Measurements from ENCODE around the gene TGM1. TPM values are rescaled to one million over a fixed set of nuclear protein-coding genes. Genes with fewer than 3 reads are reported as not detected.

Gene TGM1
- total RNA-seq, 1 experiment from 2014 or later = 2.9 TPM

- no peak; the same call in 1 of the 3 replicates for TF ChIP-seq CTCF (conservative IDR thresholded peaks at IDR 0.05)
- H4K20me1 ChIP-seq (ENCODE audit: control insufficient read depth, insufficient read depth, insufficient read length) = no peaks in the 10 kb centered on the region
- Mint-ChIP-seq H3K27me3 (ENCODE audit: low read depth) (no peaks in the 10 kb centered on the region), H3K9me3 (no peaks in the 10 kb centered on the region), H3K4me3 (no peak overlapping the region), H3K36me3 (ENCODE audit: insufficient read depth in 1 of 3, low read depth in 3 of 3) (peaks cover 28 to 60% (median 44%) of the 10 kb centered on the region in 3 experiments), H3K27ac (no peak overlapping the region; a peak in 1 of 7 replicates), H3K4me1 (peaks cover 5 to 6% of the 10 kb centered on the region in 2 experiments; a peak in 3 of 4 replicates)
- no peak overlapping the region for H3K18ac ChIP-seq (ENCODE audit: insufficient read length, low read depth, low read length)
- no peaks in the 10 kb centered on the region for H3K4me1 ChIP-seq (ENCODE audit: insufficient read depth, low read length)
- no peaks in the 10 kb centered on the region for H3K9me3 ChIP-seq (ENCODE audit: control insufficient read depth, low read depth, low read length)
- H4K5ac ChIP-seq (ENCODE audit: insufficient read length, low read depth, low read length) = no peak overlapping the region
- H3K4me2 ChIP-seq (ENCODE audit: insufficient read depth, insufficient read length, low read length) = no peak overlapping the region
- no peak overlapping the region for H4K8ac ChIP-seq (replicated peaks; ENCODE audit: insufficient read length, low read depth, low read length)
- H3K27ac ChIP-seq (ENCODE audit: insufficient read length, low read depth, low read length) = no peak overlapping the region
- H2BK15ac ChIP-seq (ENCODE audit: low read depth, low read length) = no peak overlapping the region
- no peak overlapping the region for H3K4ac ChIP-seq (ENCODE audit: low read depth, low read length)
- no peak overlapping the region for H2BK20ac ChIP-seq (ENCODE audit: low read depth, low read length, poor library complexity, severe bottlenecking)
- no peak overlapping the region for H2BK5ac ChIP-seq (ENCODE audit: insufficient read length, low read length)
- no peak overlapping the region for H4K91ac ChIP-seq (ENCODE audit: insufficient read length, low read depth, low read length)
- no peaks in the 10 kb centered on the region for H3K79me1 ChIP-seq (ENCODE audit: insufficient read depth, low read depth, low read length, poor library complexity, severe bottlenecking)
- no peak overlapping the region for H3K56ac ChIP-seq (ENCODE audit: insufficient read length, low read depth, low read length)
- no peak for DNase-seq
- H3K79me2 ChIP-seq (ENCODE audit: insufficient read depth, low read length) = no peaks in the 10 kb centered on the region
- no peak overlapping the region for H3T11ph ChIP-seq (ENCODE audit: low read length)
- no peak overlapping the region for H3K9ac ChIP-seq (ENCODE audit: extremely low read depth, insufficient read length, low read length)
- H3K14ac ChIP-seq (ENCODE audit: insufficient read depth, low read length) = no peak overlapping the region
- no peak overlapping the region for H3K23ac ChIP-seq (ENCODE audit: insufficient read length, low read depth, low read length)
- H2BK120ac ChIP-seq (ENCODE audit: low read depth, low read length, poor library complexity, severe bottlenecking) = no peak overlapping the region
- no peak overlapping the region for H2AFZ ChIP-seq (ENCODE audit: low read length)
- WGBS (ENCODE audit: extremely low coverage, insufficient read length, low lambda C conversion rate) = no CpG with 5 or more reads among the region's 7 CpGs
- no peaks in the 10 kb centered on the region for H3K23me2 ChIP-seq (ENCODE audit: insufficient read length, low read depth, low read length, poor library complexity, severe bottlenecking)
- H3K27me3 ChIP-seq (ENCODE audit: insufficient read depth, low read length) = no peaks in the 10 kb centered on the region
- H2AK5ac ChIP-seq (ENCODE audit: insufficient read length, low read length) = no peak overlapping the region
- no peak overlapping the region for H2BK12ac ChIP-seq (ENCODE audit: insufficient read length, low read depth, low read length)
Measured at GRCh38 chr14:24308342-24309124, 45.6 kb upstream of the TGM1 start.
